Smooth muscle cell (in vitro differentiated cells): ENCODE results near the gene AKAP1. TPM values are rescaled to one million over a fixed set of nuclear protein-coding genes. Genes with fewer than 3 reads are reported as not detected.

Experiments used
- DNase-seq: peaks from one replicate; lab custom pipeline; 2025; ENCODE audit not compliant: unreplicated experiment; lab: John Stamatoyannopoulos, UW
- H2AFZ ChIP-seq: fragments of 200-600 bp; sonication (generic); 2 replicates; pipeline ENCODE4 v1.6.0; 2016; ENCODE audit warnings: antibody characterized with exemption, low read depth, mild to moderate bottlenecking
- H3F3A ChIP-seq: fragments of 200-600 bp; sonication (generic); 2 replicates; pipeline ENCODE4 v1.6.0; 2017; ENCODE audit warnings: antibody characterized with exemption, low read depth
- H3K27ac ChIP-seq: fragments of 200-600 bp; sonication (generic); 2 replicates; pipeline ENCODE4 v1.5.1; 2016; ENCODE audit warnings: low read depth, mild to moderate bottlenecking
- H3K27me3 ChIP-seq: fragments of 200-600 bp; sonication (generic); 2 replicates; pipeline ENCODE4 v1.6.1; 2016; ENCODE audit warnings: low read depth, mild to moderate bottlenecking
- H3K36me3 ChIP-seq: fragments of 200-600 bp; sonication (generic); 2 replicates; pipeline ENCODE4 v1.5.1; 2016; ENCODE audit warnings: low read depth
- H3K4me1 ChIP-seq: fragments of 200-600 bp; sonication (generic); 2 replicates; pipeline ENCODE4 v1.5.1; 2016; ENCODE audit warnings: low read depth
- H3K4me2 ChIP-seq: fragments of 200-600 bp; sonication (generic); 2 replicates; pipeline ENCODE4 v1.6.0; 2016; ENCODE audit warnings: mild to moderate bottlenecking
- H3K4me3 ChIP-seq: fragments of 200-600 bp; sonication (generic); 2 replicates; pipeline ENCODE4 v1.5.1; 2016; ENCODE audit warnings: mild to moderate bottlenecking
- H3K79me2 ChIP-seq: fragments of 200-600 bp; sonication (generic); 2 replicates; pipeline ENCODE4 v1.6.0; 2016; ENCODE audit warnings: low read depth, mild to moderate bottlenecking
- H3K9ac ChIP-seq: fragments of 200-600 bp; sonication (generic); 2 replicates; pipeline ENCODE4 v1.6.0; 2016; ENCODE audit warnings: low read depth
- H3K9me3 ChIP-seq: fragments of 200-600 bp; sonication (generic); replicated peaks from 2 replicates; pipeline ENCODE4 v1.5.1; 2016; ENCODE audit warnings: low read depth
- H4K20me1 ChIP-seq: fragments of 200-600 bp; sonication (generic); 2 replicates; pipeline ENCODE4 v1.6.0; 2016; ENCODE audit warnings: low read depth
- CTCF ChIP-seq: fragments of 200-600 bp; sonication (generic); IDR thresholded peaks from 2 replicates; pipeline ENCODE4 v1.5.1; 2017; ENCODE audit warnings: borderline replicate concordance, mild to moderate bottlenecking, antibody characterized with exemption; ENCODE audit not compliant: insufficient read depth, poor library complexity, severe bottlenecking
- WGBS: methylation state at CpG from one replicate; pipeline ENCODE4 v1.1.7; 2016; ENCODE audit warnings: low lambda C conversion rate; 5-methylcytosine and 5-hydroxymethylcytosine counted together
- polyA plus RNA-seq: library from polyadenylated mRNA; unstranded; fragments of >200 nt; fragmentation: Nextera tagmentation; extraction: Ambion mirVana; gene quantifications from 2 replicates; pipeline ENCODE4 v1.2.1, GENCODE V29; 2016
- total RNA-seq: library from RNA; depleted of rRNA; stranded (reverse); fragments of >200 nt; gene quantifications from 2 replicates; pipeline ENCODE4 v1.2.3, GENCODE V29; 2014

The AKAP1 gene
- total and polyA plus RNA-seq, 2 experiments from 2014 or later, result 5.8 to 6.2 TPM

GRCh38 chr17:57146273-57146672 lies 61.2 kb downstream of the AKAP1 start:
- Histone ChIP-seq H3K4me3 (no peak overlapping the region), H3K36me3 (no peaks in the 10 kb centered on the region), H3F3A (no peaks in the 10 kb centered on the region), H3K27ac (no peak overlapping the region), H3K27me3 (no peaks in the 10 kb centered on the region), H3K4me1 (peaks cover 10% of the 10 kb centered on the region), H3K79me2 (no peaks in the 10 kb centered on the region), H4K20me1 (no peaks in the 10 kb centered on the region), H2AFZ (no peak overlapping the region), H3K9ac (no peak overlapping the region), H3K4me2 (no peak overlapping the region), H3K9me3 (no peaks in the 10 kb centered on the region)
- 93% methylated on average over 5 of the region's 5 CpGs for WGBS
- DNase-seq, result no peak
- TF ChIP-seq CTCF, result no peak

- 97% methylated on average over 10 of the region's 10 CpGs for WGBS
- H3K4me1 ChIP-seq, result no peaks in the 10 kb centered on the region
- no peaks in the 10 kb centered on the region for H3K9me3 ChIP-seq
- no peak overlapping the region for H3K27ac ChIP-seq
- H2AFZ ChIP-seq, result no peak overlapping the region
- H3K4me2 ChIP-seq, result no peak overlapping the region
- no peak overlapping the region for H3K4me3 ChIP-seq
- no peak for TF ChIP-seq CTCF
- no peaks in the 10 kb centered on the region for H3K27me3 ChIP-seq
- no peaks in the 10 kb centered on the region for H4K20me1 ChIP-seq
- H3K9ac ChIP-seq, result no peak overlapping the region
- H3F3A ChIP-seq, result no peaks in the 10 kb centered on the region
- no peak for DNase-seq
- H3K36me3 ChIP-seq, result no peaks in the 10 kb centered on the region
- H3K79me2 ChIP-seq, result no peaks in the 10 kb centered on the region
These were observed 66.8 kb downstream of the AKAP1 start for GRCh38 chr17:57151798-57152197.

- Histone ChIP-seq H4K20me1 (no peaks in the 10 kb centered on the region), H3K9me3 (no peaks in the 10 kb centered on the region), H3K9ac (no peak overlapping the region), H2AFZ (no peak overlapping the region), H3K4me1 (no peaks in the 10 kb centered on the region), H3F3A (no peaks in the 10 kb centered on the region), H3K36me3 (no peaks in the 10 kb centered on the region), H3K27ac (no peak overlapping the region), H3K4me2 (no peak overlapping the region), H3K79me2 (no peaks in the 10 kb centered on the region), H3K27me3 (no peaks in the 10 kb centered on the region), H3K4me3 (no peak overlapping the region)
- DNase-seq, result no peak
- WGBS, result 96% methylated on average over 7 of the region's 7 CpGs
- no peak for TF ChIP-seq CTCF
These were observed 68.0 kb downstream of the AKAP1 start for GRCh38 chr17:57152967-57153528.

GRCh38 chr17:57154921-57155320 lies 69.9 kb downstream of the AKAP1 start:
- Histone ChIP-seq H3K27me3 (no peaks in the 10 kb centered on the region), H4K20me1 (no peaks in the 10 kb centered on the region), H3K27ac (no peak overlapping the region), H3K36me3 (no peaks in the 10 kb centered on the region), H3K9ac (no peak overlapping the region), H3K79me2 (no peaks in the 10 kb centered on the region), H3K4me2 (no peak overlapping the region), H2AFZ (no peak overlapping the region), H3K4me3 (no peak overlapping the region), H3K9me3 (no peaks in the 10 kb centered on the region), H3K4me1 (no peaks in the 10 kb centered on the region), H3F3A (no peaks in the 10 kb centered on the region)
- no peak for DNase-seq
- TF ChIP-seq CTCF, result no peak
- 83% methylated on average over 2 of the region's 2 CpGs for WGBS
